Hepatocyte (in vitro differentiated cells): ENCODE data around the gene KIF6.
"Not testable (repeated sequence)": the region's sequence is repeated elsewhere in the genome, so short reads cannot be mapped to it uniquely, and the experiment has no call there.

Source experiments
- EZH2 ChIP-seq: fragments of 200-600 bp; sonication (generic); IDR thresholded peaks from 2 replicates; pipeline ENCODE4 v1.6.1; 2016; ENCODE audit warnings: antibody characterized with exemption, mild to moderate bottlenecking, borderline replicate concordance
- TF ChIP-seq, protein P1 (sequence below): fragments of 200-600 bp; sonication (generic); IDR thresholded peaks from 2 replicates; pipeline ENCODE4 v1.5.1; 2016; ENCODE audit warnings: antibody characterized with exemption, mild to moderate bottlenecking; ENCODE audit not compliant: poor library complexity

DNA sequence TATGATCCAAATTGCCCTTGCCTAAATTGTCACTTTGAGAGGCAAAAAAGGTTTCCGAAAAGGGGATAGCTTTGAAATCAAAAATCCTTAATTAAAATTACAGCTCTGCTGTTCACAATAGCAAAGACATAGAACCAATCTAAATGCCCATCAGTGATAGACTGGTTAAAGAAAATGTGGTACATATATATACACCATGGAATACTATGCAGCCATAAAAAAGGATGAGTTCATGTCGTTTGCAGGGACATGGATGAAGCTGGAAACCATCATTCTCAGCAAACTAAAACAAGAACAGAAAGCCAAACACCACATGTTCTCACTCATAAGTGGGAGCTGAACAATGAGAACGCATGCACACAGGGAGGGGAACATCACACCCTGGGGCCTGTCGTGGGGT is 1.9 kb downstream of the KIF6 start:
- TF ChIP-seq, protein P1, sequence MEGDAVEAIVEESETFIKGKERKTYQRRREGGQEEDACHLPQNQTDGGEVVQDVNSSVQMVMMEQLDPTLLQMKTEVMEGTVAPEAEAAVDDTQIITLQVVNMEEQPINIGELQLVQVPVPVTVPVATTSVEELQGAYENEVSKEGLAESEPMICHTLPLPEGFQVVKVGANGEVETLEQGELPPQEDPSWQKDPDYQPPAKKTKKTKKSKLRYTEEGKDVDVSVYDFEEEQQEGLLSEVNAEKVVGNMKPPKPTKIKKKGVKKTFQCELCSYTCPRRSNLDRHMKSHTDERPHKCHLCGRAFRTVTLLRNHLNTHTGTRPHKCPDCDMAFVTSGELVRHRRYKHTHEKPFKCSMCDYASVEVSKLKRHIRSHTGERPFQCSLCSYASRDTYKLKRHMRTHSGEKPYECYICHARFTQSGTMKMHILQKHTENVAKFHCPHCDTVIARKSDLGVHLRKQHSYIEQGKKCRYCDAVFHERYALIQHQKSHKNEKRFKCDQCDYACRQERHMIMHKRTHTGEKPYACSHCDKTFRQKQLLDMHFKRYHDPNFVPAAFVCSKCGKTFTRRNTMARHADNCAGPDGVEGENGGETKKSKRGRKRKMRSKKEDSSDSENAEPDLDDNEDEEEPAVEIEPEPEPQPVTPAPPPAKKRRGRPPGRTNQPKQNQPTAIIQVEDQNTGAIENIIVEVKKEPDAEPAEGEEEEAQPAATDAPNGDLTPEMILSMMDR, result not testable (repeated sequence)
- TF ChIP-seq EZH2, result not testable (repeated sequence)
